Mammary epithelial cell (primary cell): ENCODE results near the gene ZFR.
"Not testable (repeated sequence)": the region's sequence is repeated elsewhere in the genome, so short reads cannot be mapped to it uniquely, and the experiment has no call there.

Source experiments
- EZH2 ChIP-seq: IDR thresholded peaks from 2 replicates; pipeline ENCODE4 v1.6.1; 2012; ENCODE audit warnings: low read length, inconsistent platforms, borderline replicate concordance
- TF ChIP-seq, protein P1 (sequence below), 2 donors: IDR thresholded peaks in 1 of 2; conservative IDR thresholded peaks in 1 of 2; 2 replicates each; pipeline ENCODE4 v1.5.1; 2011 to 2012; ENCODE audit warnings: inconsistent platforms in 2 of 2, low read length in 2 of 2, mild to moderate bottlenecking in 2 of 2, control low read depth in 1 of 2, low read depth in 1 of 2; ENCODE audit not compliant: insufficient read depth in 1 of 2; ENCODE audit errors: extremely low read depth in 1 of 2

DNA sequence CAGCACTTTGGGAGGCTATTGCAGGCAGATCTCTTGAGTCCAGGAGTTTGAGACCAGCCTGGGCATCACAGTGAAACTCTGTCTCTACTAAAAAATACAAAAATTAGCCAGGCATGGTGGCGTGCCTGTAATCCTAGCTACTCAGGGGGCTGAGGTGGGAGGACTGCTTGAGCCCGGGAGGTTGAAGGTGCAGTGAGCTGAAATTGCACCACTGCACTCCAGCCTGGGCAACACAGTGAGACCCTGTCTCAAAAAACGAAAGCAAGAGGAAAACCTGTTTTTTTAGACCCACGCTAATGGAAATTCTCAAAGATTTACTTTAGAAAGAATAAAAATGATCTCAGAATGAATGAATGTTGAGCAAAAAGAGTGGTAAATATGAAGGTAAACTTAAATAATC is 13.7 kb downstream of the ZFR start:
- TF ChIP-seq, protein P1, sequence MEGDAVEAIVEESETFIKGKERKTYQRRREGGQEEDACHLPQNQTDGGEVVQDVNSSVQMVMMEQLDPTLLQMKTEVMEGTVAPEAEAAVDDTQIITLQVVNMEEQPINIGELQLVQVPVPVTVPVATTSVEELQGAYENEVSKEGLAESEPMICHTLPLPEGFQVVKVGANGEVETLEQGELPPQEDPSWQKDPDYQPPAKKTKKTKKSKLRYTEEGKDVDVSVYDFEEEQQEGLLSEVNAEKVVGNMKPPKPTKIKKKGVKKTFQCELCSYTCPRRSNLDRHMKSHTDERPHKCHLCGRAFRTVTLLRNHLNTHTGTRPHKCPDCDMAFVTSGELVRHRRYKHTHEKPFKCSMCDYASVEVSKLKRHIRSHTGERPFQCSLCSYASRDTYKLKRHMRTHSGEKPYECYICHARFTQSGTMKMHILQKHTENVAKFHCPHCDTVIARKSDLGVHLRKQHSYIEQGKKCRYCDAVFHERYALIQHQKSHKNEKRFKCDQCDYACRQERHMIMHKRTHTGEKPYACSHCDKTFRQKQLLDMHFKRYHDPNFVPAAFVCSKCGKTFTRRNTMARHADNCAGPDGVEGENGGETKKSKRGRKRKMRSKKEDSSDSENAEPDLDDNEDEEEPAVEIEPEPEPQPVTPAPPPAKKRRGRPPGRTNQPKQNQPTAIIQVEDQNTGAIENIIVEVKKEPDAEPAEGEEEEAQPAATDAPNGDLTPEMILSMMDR (conservative IDR thresholded peaks at IDR 0.05 in 1 of 2, IDR thresholded peaks at IDR 0.05 in 1 of 2; ENCODE audit: extremely low read depth in 1 of 2, insufficient read depth in 1 of 2, low read depth in 1 of 2, low read length in 2 of 2), result not testable (repeated sequence)
- not testable (repeated sequence) for TF ChIP-seq EZH2
